ENCODE data around the gene RABGAP1. TPM values are rescaled to one million over a fixed set of nuclear protein-coding genes. Genes with fewer than 3 reads are reported as not detected.

Gene RABGAP1
- total and polyA plus RNA-seq, 8 donors: 52.6 to 85.9 (median 76.2) TPM

DNA sequence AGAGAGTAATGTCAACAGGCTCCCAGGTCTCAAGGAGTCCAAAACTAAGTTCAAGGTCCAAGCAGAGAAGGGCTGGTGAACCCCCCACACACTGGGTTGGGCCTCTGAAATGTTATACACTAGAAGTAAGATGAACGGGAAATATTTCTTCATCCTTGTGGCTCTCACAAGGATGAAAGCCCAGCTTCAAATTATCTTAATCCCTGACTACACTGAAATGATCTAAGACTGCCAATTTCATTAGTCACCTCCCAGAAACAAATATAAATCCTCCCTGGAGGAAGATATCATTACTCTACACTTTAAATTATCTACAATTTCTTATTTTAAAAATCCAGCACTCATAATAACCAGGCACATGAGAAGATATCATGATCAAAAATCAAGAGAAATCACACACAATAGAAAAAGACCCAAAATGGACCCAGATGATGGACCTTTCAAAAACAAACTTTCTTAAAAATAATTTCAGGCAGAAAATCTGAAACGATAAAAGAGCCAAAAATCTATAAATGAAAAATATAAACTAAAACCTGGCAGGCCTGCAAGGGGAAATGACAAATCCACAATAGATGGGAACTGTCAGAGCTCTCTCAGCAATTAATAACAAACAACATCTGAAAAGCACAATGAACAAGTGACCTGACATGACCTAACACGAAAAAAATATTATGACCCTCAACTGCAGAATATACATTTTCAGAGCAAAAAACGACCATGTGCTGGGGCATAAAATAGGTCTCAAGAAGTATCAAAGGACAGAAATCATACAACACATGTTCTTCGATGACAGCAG, 210.1 kb downstream of the RABGAP1 start:
- intact Hi-C loops (cut with DNase I): no loop called here
- ATAC-seq: no peak
- Histone ChIP-seq H3K4me3 (no peak overlapping the region), H3K27me3 (no peaks in the 10 kb centered on the region), H3K4me1 (no peaks in the 10 kb centered on the region), H3K36me3 (no peaks in the 10 kb centered on the region), H3K9me3 (no peaks in the 10 kb centered on the region), H3K27ac (no peak overlapping the region)
- DNase-seq: no peak
- TF ChIP-seq, protein P1, sequence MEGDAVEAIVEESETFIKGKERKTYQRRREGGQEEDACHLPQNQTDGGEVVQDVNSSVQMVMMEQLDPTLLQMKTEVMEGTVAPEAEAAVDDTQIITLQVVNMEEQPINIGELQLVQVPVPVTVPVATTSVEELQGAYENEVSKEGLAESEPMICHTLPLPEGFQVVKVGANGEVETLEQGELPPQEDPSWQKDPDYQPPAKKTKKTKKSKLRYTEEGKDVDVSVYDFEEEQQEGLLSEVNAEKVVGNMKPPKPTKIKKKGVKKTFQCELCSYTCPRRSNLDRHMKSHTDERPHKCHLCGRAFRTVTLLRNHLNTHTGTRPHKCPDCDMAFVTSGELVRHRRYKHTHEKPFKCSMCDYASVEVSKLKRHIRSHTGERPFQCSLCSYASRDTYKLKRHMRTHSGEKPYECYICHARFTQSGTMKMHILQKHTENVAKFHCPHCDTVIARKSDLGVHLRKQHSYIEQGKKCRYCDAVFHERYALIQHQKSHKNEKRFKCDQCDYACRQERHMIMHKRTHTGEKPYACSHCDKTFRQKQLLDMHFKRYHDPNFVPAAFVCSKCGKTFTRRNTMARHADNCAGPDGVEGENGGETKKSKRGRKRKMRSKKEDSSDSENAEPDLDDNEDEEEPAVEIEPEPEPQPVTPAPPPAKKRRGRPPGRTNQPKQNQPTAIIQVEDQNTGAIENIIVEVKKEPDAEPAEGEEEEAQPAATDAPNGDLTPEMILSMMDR (IDR thresholded peaks at IDR 0.05): no peak

Other genes starting within 250 kb of the RABGAP1 start
- not detected for gene OR1L4, start 217.0 kb upstream of the RABGAP1 start, total RNA-seq
- gene OR1L4, start 217.0 kb upstream of the RABGAP1 start, polyA plus RNA-seq (ENCODE audit: insufficient read length in 6 of 6): not detected
- not detected for gene OR1L6, start 198.7 kb upstream of the RABGAP1 start, total RNA-seq
- not detected for gene OR1L6, start 198.7 kb upstream of the RABGAP1 start, polyA plus RNA-seq (ENCODE audit: insufficient read length in 6 of 6)
- not detected for gene OR5C1, start 152.1 kb upstream of the RABGAP1 start, total RNA-seq
- gene OR5C1, start 152.1 kb upstream of the RABGAP1 start, polyA plus RNA-seq (ENCODE audit: insufficient read length in 6 of 6): not detected
- gene OR1K1, start 140.9 kb upstream of the RABGAP1 start, total RNA-seq: not detected
- not detected for gene OR1K1, start 140.9 kb upstream of the RABGAP1 start, polyA plus RNA-seq (ENCODE audit: insufficient read length in 6 of 6)
- gene PDCL, start 112.4 kb upstream of the RABGAP1 start, total RNA-seq: 10 to 100 TPM; 18.4 to 18.8 TPM
- 10 to 100 TPM; 38.1 to 45.6 (median 40.6) TPM for gene PDCL, start 112.4 kb upstream of the RABGAP1 start, polyA plus RNA-seq (ENCODE audit: insufficient read length in 6 of 6)
- 10 to 100 TPM; 46.1 to 48.3 TPM for gene RC3H2, start 35.7 kb upstream of the RABGAP1 start, total RNA-seq
- gene RC3H2, start 35.7 kb upstream of the RABGAP1 start, polyA plus RNA-seq (ENCODE audit: insufficient read length in 6 of 6): 10 to 100 TPM; 39.8 to 43.9 (median 41.7) TPM
- 1 to 10 TPM; 6.9 to 8.6 TPM for gene ZBTB6, start 27.7 kb upstream of the RABGAP1 start, total RNA-seq
- 10 to 100 TPM; 13.3 to 15.3 (median 14.4) TPM for gene ZBTB6, start 27.7 kb upstream of the RABGAP1 start, polyA plus RNA-seq (ENCODE audit: insufficient read length in 6 of 6)
- 1 to 10 TPM; 5.2 to 5.4 TPM for gene ZBTB26, start 9.5 kb upstream of the RABGAP1 start, total RNA-seq
- gene ZBTB26, start 9.5 kb upstream of the RABGAP1 start, polyA plus RNA-seq (ENCODE audit: insufficient read length in 6 of 6): 10 to 100 TPM; 19.0 to 22.2 (median 19.3) TPM
- gene GPR21, start 92.6 kb downstream of the RABGAP1 start, total RNA-seq: under 1 TPM; 0.37 to 0.41 TPM
- gene GPR21, start 92.6 kb downstream of the RABGAP1 start, polyA plus RNA-seq (ENCODE audit: insufficient read length in 6 of 6): under 1 TPM in 3 of 6 donors, not detected in 3; 0.22 to 0.63 (median 0.43) TPM